Endothelial cell of umbilical vein (primary cell): ENCODE results near the gene SLC39A11. TPM values are rescaled to one million over a fixed set of nuclear protein-coding genes. Genes with fewer than 3 reads are reported as not detected.

Experiments
- BruUV-seq: library from RNA; stranded (reverse); fragments of 400-500 nt; replicated peaks from 2 replicates; lab custom pipeline; 2021; lab: Mats Ljungman, UMichigan
- CTCF ChIA-PET: fragments of 300-600, 350-600 bp; sonication (Branson Sonifier 250); formaldehyde crosslinking; loops from one replicate; lab custom pipeline; 2021; ENCODE audit warnings: antibody characterized with exemption, inconsistent platforms; lab: Charles Lee
- POLR2A ChIA-PET: fragments of 300-600, 350-600 bp; sonication (Branson Sonifier 250); formaldehyde crosslinking; loops from one replicate; lab custom pipeline; 2021; ENCODE audit warnings: antibody characterized with exemption, inconsistent platforms; lab: Charles Lee
- DNase-seq: peaks from one replicate; pipeline ENCODE4 v3.0.0-alpha.2; 2011; ENCODE audit warnings: low read depth, low spot score
- FAIRE-seq: peaks from 2 replicates; lab custom pipeline; 2011; peaks lifted over from hg19 to GRCh38; lab: Jason Lieb, UNC
- H2AFZ ChIP-seq: 2 replicates; pipeline ENCODE4 v1.6.0; 2012; ENCODE audit warnings: low read depth, low read length, control low read depth, inconsistent platforms
- H3K27ac ChIP-seq: 2 replicates; pipeline ENCODE4 v1.5.1; 2011; ENCODE audit warnings: low read depth, mild to moderate bottlenecking, control low read depth, low read length, moderate library complexity; ENCODE audit not compliant: insufficient read depth
- H3K27me3 ChIP-seq, 2 experiments: 2 replicates each; pipeline versions ENCODE4 v1.6.0 to v1.6.1; 2011; ENCODE audit warnings: low read length in 2 of 2, mixed read lengths in 1 of 2; ENCODE audit not compliant: control insufficient read depth in 2 of 2, insufficient read depth in 2 of 2
- H3K36me3 ChIP-seq, 2 experiments: 2 replicates in 1 of 2; 3 replicates in 1 of 2; pipeline ENCODE4 v1.5.1; 2011; ENCODE audit warnings: low read length in 2 of 2, mild to moderate bottlenecking in 1 of 2, moderate library complexity in 1 of 2; ENCODE audit not compliant: control insufficient read depth in 2 of 2, insufficient read depth in 2 of 2; ENCODE audit errors: extremely low read depth in 1 of 2
- H3K4me1 ChIP-seq: 3 replicates; pipeline ENCODE4 v1.5.1; 2011; ENCODE audit warnings: mild to moderate bottlenecking, low read length; ENCODE audit not compliant: control insufficient read depth, insufficient read depth; ENCODE audit errors: extremely low read depth
- H3K4me2 ChIP-seq: 2 replicates; pipeline ENCODE4 v1.6.1; 2011; ENCODE audit warnings: low read length, control low read depth, mixed read lengths; ENCODE audit not compliant: insufficient read depth
- H3K4me3 ChIP-seq, 3 experiments: fragments of 200-600 bp in 1 of 3; sonication (generic), shearing (Covaris generic) in 1 of 3; replicated peaks in 1 of 3; 2 replicates each; pipeline ENCODE4 v1.5.1; 2011 to 2016; ENCODE audit warnings: control low read depth in 3 of 3, low read length in 3 of 3, mild to moderate bottlenecking in 2 of 3, inconsistent platforms in 1 of 3, low read depth in 1 of 3, moderate library complexity in 1 of 3; ENCODE audit not compliant: insufficient read depth in 1 of 3
- H3K79me2 ChIP-seq: 2 replicates; pipeline ENCODE4 v1.6.0; 2012; ENCODE audit warnings: low read length, inconsistent platforms; ENCODE audit not compliant: control insufficient read depth, insufficient read depth
- H3K9ac ChIP-seq: replicated peaks from 2 replicates; pipeline ENCODE3; 2011; ENCODE audit warnings: low read length, control low read depth; ENCODE audit not compliant: insufficient read depth; ENCODE audit errors: extremely low read depth
- H3K9me1 ChIP-seq: replicated peaks from 3 replicates; pipeline ENCODE4 v1.6.0; 2011; ENCODE audit warnings: mild to moderate bottlenecking, low read length; ENCODE audit not compliant: control insufficient read depth, insufficient read depth; ENCODE audit errors: extremely low read depth
- H3K9me3 ChIP-seq: replicated peaks from 2 replicates; pipeline ENCODE4 v1.5.1; 2012; ENCODE audit warnings: low read length, inconsistent platforms; ENCODE audit not compliant: control insufficient read depth, insufficient read depth
- H4K20me1 ChIP-seq: replicated peaks from 2 replicates; pipeline ENCODE3; 2011; ENCODE audit warnings: mild to moderate bottlenecking, low read length; ENCODE audit not compliant: control insufficient read depth, insufficient read depth; ENCODE audit errors: extremely low read depth
- CTCF ChIP-seq, 2 donors: IDR thresholded peaks; 1 replicate in 1 of 2; 2 replicates in 1 of 2; pipeline ENCODE4 v1.5.1; 2011; ENCODE audit warnings: low read length in 2 of 2, mild to moderate bottlenecking in 2 of 2, moderate library complexity in 2 of 2, control low read depth in 1 of 2, inconsistent platforms in 1 of 2, low read depth in 1 of 2; ENCODE audit not compliant: insufficient read depth in 1 of 2; ENCODE audit errors: extremely low read depth in 1 of 2
- EZH2 ChIP-seq: IDR thresholded peaks from 2 replicates; pipeline ENCODE4 v1.6.1; 2012; ENCODE audit warnings: borderline replicate concordance, low read depth, mild to moderate bottlenecking, moderate library complexity, low read length, inconsistent platforms; ENCODE audit not compliant: severe bottlenecking
- FOS ChIP-seq: IDR thresholded peaks from 2 replicates; pipeline ENCODE4 v1.6.1; 2011; ENCODE audit warnings: mild to moderate bottlenecking, low read length, moderate library complexity, borderline replicate concordance; ENCODE audit not compliant: insufficient read depth
- GATA2 ChIP-seq: IDR thresholded peaks from 2 replicates; pipeline ENCODE4 v1.7.0; 2011; ENCODE audit warnings: low read depth, mild to moderate bottlenecking, moderate library complexity, mixed read lengths, low read length; ENCODE audit not compliant: insufficient read length, insufficient read depth
- JUN ChIP-seq: IDR thresholded peaks from 2 replicates; pipeline ENCODE4 v1.6.1; 2011; ENCODE audit warnings: borderline replicate concordance, low read depth; ENCODE audit not compliant: insufficient read length, insufficient read depth
- MAX ChIP-seq: IDR thresholded peaks from 2 replicates; pipeline ENCODE4 v1.6.1; 2011; ENCODE audit not compliant: insufficient read depth, insufficient read length
- MYC ChIP-seq: IDR thresholded peaks from one replicate; pipeline ENCODE4 v1.6.1; 2011; ENCODE audit warnings: mild to moderate bottlenecking, low read depth, low read length
- POLR2A ChIP-seq: IDR thresholded peaks from 2 replicates; pipeline ENCODE4 v1.6.1; 2012; ENCODE audit warnings: low read depth, mild to moderate bottlenecking, control low read depth, low read length
- POLR2AphosphoS5 ChIP-seq: IDR thresholded peaks from 2 replicates; pipeline ENCODE4 v1.6.1; 2012; ENCODE audit warnings: low read depth, mild to moderate bottlenecking, control low read depth, low read length, moderate library complexity; ENCODE audit not compliant: insufficient read depth
- dilution Hi-C: fragments of 300-500 bp; cut with MboI; formaldehyde crosslinking; loops from one replicate; pipeline ENCODE4 v1.15.0; 2019; ENCODE audit warnings: low sequenced_read_pairs; ENCODE audit not compliant: extremely low pct_ligation_motif_present
- intact Hi-C: fragments of 100-400 bp; cut with micrococcal nuclease; formaldehyde crosslinking; loops from one replicate; pipeline ENCODE4 v1.10.0; 2022
- polyA plus RNA-seq, 4 experiments: library from polyadenylated mRNA; depleted of rRNA in 3 of 4; stranded (reverse) in 3 of 4; unstranded in 1 of 4; fragments of >200 nt; gene quantifications; 2 replicates each; pipeline versions ENCODE4 v1.2.1 to v1.2.3, GENCODE V29; 2011 to 2012; ENCODE audit warnings: missing spikeins in 1 of 4
- total RNA-seq: library from RNA; stranded (reverse); gene quantifications from 2 replicates; pipeline ENCODE4 v1.2.3, GENCODE V29; 2021

The SLC39A11 gene
- total and polyA plus RNA-seq, 2 donors (not counting 3 experiments of a cell fraction or from before 2014, with no cell fraction given) = 8.1 to 11.9 TPM

- H3K9me1 ChIP-seq = no peaks in the 10 kb centered on the region
- no peak for DNase-seq
- peaks cover 8% of the 10 kb centered on the region for H3K4me1 ChIP-seq
- no peaks in the 10 kb centered on the region for H4K20me1 ChIP-seq
- dilution Hi-C loops = no loop called here
- H3K79me2 ChIP-seq = no peaks in the 10 kb centered on the region
- intact Hi-C loops = no loop called here
- no peak for FAIRE-seq
- H3K27ac ChIP-seq = no peak overlapping the region
- H3K4me3 ChIP-seq = no peak overlapping the region
- no TSS peak for BruUV-seq
- H3K9ac ChIP-seq = no peak overlapping the region
- ChIA-PET POLR2A (no interaction called here), CTCF (interaction anchor here (0.7 to 2.2 kb wide), 3 partner anchors 16 to 400 kb away, joined by 3 to 7 read pairs (median 4); no protein-coding TSS in a partner anchor)
- no peaks in the 10 kb centered on the region for H3K36me3 ChIP-seq
- no peak overlapping the region for H2AFZ ChIP-seq
- TF ChIP-seq CTCF (IDR thresholded peaks at IDR 0.05; ENCODE audit: extremely low read depth in 1 of 2, insufficient read depth in 1 of 2, low read depth in 1 of 2, low read length in 2 of 2) (no peak), GATA2 (no peak), POLR2AphosphoS5 (no peak)
- no peaks in the 10 kb centered on the region for H3K27me3 ChIP-seq
- no peak overlapping the region for H3K4me2 ChIP-seq
- H3K9me3 ChIP-seq = no peaks in the 10 kb centered on the region
Observed at GRCh38 chr17:72970246-72970645, 122.2 kb downstream of the SLC39A11 start.

- no peaks in the 10 kb centered on the region for H3K79me2 ChIP-seq
- FAIRE-seq (no peak), DNase-seq (no peak)
- no peak overlapping the region for H3K27ac ChIP-seq
- H3K4me3 ChIP-seq = no peak overlapping the region
- BruUV-seq = no TSS peak
- dilution Hi-C loops (no loop called here), intact Hi-C loops (no loop called here)
- ChIA-PET POLR2A (no interaction called here), CTCF (interaction anchor here (0.7 to 1.5 kb wide), 2 partner anchors 37 to 400 kb away, joined by 3 to 4 read pairs; no protein-coding TSS in a partner anchor)
- H3K36me3 ChIP-seq = no peaks in the 10 kb centered on the region
- H3K27me3 ChIP-seq = no peaks in the 10 kb centered on the region
- H3K4me1 ChIP-seq = peaks cover 8% of the 10 kb centered on the region
- no peaks in the 10 kb centered on the region for H3K9me3 ChIP-seq
- H3K9ac ChIP-seq = no peak overlapping the region
- TF ChIP-seq CTCF (IDR thresholded peaks at IDR 0.05; ENCODE audit: extremely low read depth in 1 of 2, insufficient read depth in 1 of 2, low read depth in 1 of 2, low read length in 2 of 2) = no peak
- no peak for TF ChIP-seq MYC
- no peak for TF ChIP-seq MAX
- no peak for TF ChIP-seq FOS
- no peak for TF ChIP-seq EZH2
- no peak for TF ChIP-seq GATA2
- TF ChIP-seq JUN = no peak
- no peak for TF ChIP-seq POLR2AphosphoS5
- TF ChIP-seq POLR2A = no peak
- no peaks in the 10 kb centered on the region for H3K9me1 ChIP-seq
- H3K4me2 ChIP-seq = no peak overlapping the region
- H4K20me1 ChIP-seq = no peaks in the 10 kb centered on the region
- H2AFZ ChIP-seq = no peak overlapping the region
Observed at GRCh38 chr17:72969293-72969906, 123.1 kb downstream of the SLC39A11 start.
